Ectodermal cell (in vitro differentiated cells): ENCODE results near the gene LDLRAD1.
"Not testable (repeated sequence)": the region's sequence is repeated elsewhere in the genome, so short reads cannot be mapped to it uniquely, and the experiment has no call there.

Source experiments
- H3K27ac ChIP-seq: 2 replicates; pipeline ENCODE4 v1.7.0; 2013; ENCODE audit warnings: mild to moderate bottlenecking, low read depth, low read length; ENCODE audit not compliant: insufficient read depth, poor library complexity, severe bottlenecking
- H3K27me3 ChIP-seq: 2 replicates; pipeline ENCODE4 v1.7.0; 2013; ENCODE audit warnings: mild to moderate bottlenecking, low read length; ENCODE audit not compliant: insufficient read depth, control insufficient read depth, poor library complexity, severe bottlenecking
- H3K36me3 ChIP-seq: one replicate; pipeline ENCODE4 v1.7.0; 2013; ENCODE audit warnings: low read length; ENCODE audit not compliant: control insufficient read depth, insufficient read depth
- H3K4me1 ChIP-seq: one replicate; pipeline ENCODE4 v1.7.0; 2013; ENCODE audit warnings: low read length; ENCODE audit not compliant: control insufficient read depth, insufficient read depth
- H3K4me3 ChIP-seq: 2 replicates; pipeline ENCODE4 v1.7.0; 2013; ENCODE audit warnings: low read depth, low read length, control low read depth; ENCODE audit not compliant: insufficient read depth
- H3K9me3 ChIP-seq: 2 replicates; pipeline ENCODE4 v1.7.0; 2013; ENCODE audit warnings: mild to moderate bottlenecking, low read length, moderate library complexity; ENCODE audit not compliant: control insufficient read depth
- WGBS, 2 experiments: methylation state at CpG; one replicate each; pipeline ENCODE4 v1.1.7; 2013; ENCODE audit warnings: missing lambda C conversion rate in 2 of 2; 5-methylcytosine and 5-hydroxymethylcytosine counted together

Gene LDLRAD1

DNA sequence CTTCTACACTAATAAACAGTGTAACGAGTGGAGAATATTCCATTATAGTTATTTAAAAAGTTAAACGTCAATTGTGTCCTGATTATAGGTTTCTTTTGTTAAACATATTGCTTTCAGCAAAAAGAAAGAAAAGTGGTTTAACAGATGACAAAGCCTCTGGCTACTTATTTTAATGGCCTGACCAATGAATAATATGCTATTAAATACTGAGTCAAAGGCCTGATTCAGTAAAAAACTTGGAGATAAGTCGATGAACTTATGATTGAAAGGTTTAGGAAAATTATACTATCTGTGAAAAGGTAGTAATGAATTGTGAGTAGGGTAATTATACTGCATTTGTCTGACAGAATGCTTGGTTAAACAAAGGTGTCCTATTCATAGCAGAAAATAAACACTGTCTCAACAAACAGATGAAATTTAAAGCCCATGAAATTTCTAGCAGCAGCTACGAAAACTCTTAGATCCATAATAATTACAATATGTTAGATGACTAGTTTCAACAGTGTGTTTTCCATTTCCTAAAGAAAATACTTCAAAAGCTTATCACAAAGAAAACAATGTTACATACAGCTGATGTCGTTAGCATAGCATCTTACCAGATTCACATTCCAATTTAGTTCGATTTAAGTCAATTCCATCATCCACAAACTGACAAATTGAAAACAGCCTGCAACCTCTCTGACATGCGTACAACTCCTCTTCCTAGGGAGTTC lies 28.8 kb upstream of the LDLRAD1 start:
- H3K4me3 ChIP-seq, result no peak overlapping the region
- no peaks in the 10 kb centered on the region for H3K36me3 ChIP-seq
- WGBS, 2 experiments, result 96 to 97% methylated on average over 5 to 7 of the region's 7 CpGs
- no peak overlapping the region for H3K27ac ChIP-seq
- H3K4me1 ChIP-seq, result peaks cover 5% of the 10 kb centered on the region
- H3K27me3 ChIP-seq, result no peaks in the 10 kb centered on the region
- no peaks in the 10 kb centered on the region for H3K9me3 ChIP-seq

DNA sequence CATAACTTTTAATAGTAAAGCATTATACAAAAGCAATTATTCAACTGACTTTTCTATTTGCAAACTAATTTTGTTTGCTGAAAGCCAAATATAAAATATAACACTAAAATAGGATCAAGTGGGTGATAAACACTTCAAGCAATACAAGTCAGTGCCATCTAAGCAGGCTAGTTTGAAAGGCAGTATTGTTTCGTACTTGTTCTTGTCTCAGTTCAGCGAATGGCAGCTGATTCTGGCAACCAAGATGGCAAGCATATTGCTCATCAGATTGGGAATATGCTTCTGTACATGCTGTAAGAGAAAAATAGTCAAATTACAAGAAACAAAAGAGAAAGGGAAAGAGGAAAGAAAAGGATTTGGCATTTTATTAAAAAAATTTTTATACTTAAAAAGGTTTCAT lies 27.5 kb upstream of the LDLRAD1 start:
- Histone ChIP-seq H3K4me3 (no peak overlapping the region), H3K27me3 (no peaks in the 10 kb centered on the region), H3K36me3 (no peaks in the 10 kb centered on the region), H3K27ac (no peak overlapping the region), H3K9me3 (no peaks in the 10 kb centered on the region), H3K4me1 (no peaks in the 10 kb centered on the region)
- WGBS, 2 experiments, result 97 to 98% methylated on average over 2 of the region's 2 CpGs

DNA sequence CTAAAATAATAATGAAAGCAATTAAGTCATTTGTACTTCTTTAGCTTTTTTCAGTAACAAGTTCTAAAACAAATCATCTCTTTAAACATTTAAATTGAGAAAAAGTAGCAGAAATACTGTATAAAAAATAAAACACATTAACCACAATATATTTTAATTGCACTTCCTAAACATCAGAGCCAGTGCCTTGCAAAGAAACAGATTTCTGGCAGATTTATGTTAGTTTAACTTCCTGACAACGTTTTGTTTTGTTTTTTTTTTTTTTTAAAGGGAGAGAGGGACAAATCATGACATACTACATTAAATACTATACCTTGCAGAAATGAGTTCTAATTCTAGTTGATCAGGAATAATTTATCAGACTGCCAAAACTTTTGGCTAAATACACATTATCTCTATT lies 23.8 kb upstream of the LDLRAD1 start:
- Histone ChIP-seq H3K27me3 (no peaks in the 10 kb centered on the region), H3K4me3 (no peak overlapping the region), H3K4me1 (no peaks in the 10 kb centered on the region), H3K36me3 (peaks cover 4% of the 10 kb centered on the region), H3K27ac (no peak overlapping the region), H3K9me3 (no peaks in the 10 kb centered on the region)
- no CpG with 5 or more reads among the region's 1 CpG for WGBS, 2 experiments

DNA sequence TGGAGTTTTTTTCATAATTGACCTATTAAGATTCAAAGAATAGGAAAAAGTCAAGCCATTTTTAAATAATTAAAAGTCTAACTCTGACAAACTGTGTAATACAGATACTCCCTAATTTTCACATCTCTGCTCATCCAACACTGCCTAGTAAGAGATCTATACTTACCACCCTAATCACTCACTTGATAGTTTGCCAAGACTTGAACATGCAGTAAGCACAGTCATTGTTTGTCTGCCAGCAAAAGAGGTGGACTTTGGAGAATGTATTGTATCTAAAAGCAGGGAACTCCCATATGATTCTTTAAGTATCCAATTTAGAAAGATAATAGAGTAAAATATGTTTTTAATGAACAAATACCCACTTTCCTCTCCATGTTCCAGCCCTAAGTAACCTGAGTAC lies 19.5 kb upstream of the LDLRAD1 start:
- Histone ChIP-seq H3K9me3 (no peaks in the 10 kb centered on the region), H3K27me3 (no peaks in the 10 kb centered on the region), H3K27ac (no peak overlapping the region), H3K4me3 (no peak overlapping the region), H3K4me1 (no peaks in the 10 kb centered on the region), H3K36me3 (peaks cover 4% of the 10 kb centered on the region)

GRCh38 chr1:54028306-54029251 lies 10.6 kb upstream of the LDLRAD1 start:
- WGBS, 2 experiments, result 89 to 90% methylated on average over 3 of the region's 3 CpGs
- H3K27ac ChIP-seq, result no peak overlapping the region

GRCh38 chr1:54027848-54028247 lies 9.9 kb upstream of the LDLRAD1 start:
- 91 to 92% methylated on average over 5 of the region's 5 CpGs for WGBS, 2 experiments
- Histone ChIP-seq H3K4me3 (no peak overlapping the region), H3K27ac (no peak overlapping the region), H3K4me1 (no peaks in the 10 kb centered on the region), H3K9me3 (no peaks in the 10 kb centered on the region), H3K27me3 (no peaks in the 10 kb centered on the region), H3K36me3 (peaks cover 3% of the 10 kb centered on the region)

More at GRCh38 chr1:54028306-54029251, 10.6 kb upstream of the LDLRAD1 start:
- H3K27me3 ChIP-seq, result no peaks in the 10 kb centered on the region
- H3K9me3 ChIP-seq, result no peaks in the 10 kb centered on the region
- peaks cover 3% of the 10 kb centered on the region for H3K36me3 ChIP-seq
- H3K4me3 ChIP-seq, result no peak overlapping the region
- H3K4me1 ChIP-seq, result no peaks in the 10 kb centered on the region

DNA sequence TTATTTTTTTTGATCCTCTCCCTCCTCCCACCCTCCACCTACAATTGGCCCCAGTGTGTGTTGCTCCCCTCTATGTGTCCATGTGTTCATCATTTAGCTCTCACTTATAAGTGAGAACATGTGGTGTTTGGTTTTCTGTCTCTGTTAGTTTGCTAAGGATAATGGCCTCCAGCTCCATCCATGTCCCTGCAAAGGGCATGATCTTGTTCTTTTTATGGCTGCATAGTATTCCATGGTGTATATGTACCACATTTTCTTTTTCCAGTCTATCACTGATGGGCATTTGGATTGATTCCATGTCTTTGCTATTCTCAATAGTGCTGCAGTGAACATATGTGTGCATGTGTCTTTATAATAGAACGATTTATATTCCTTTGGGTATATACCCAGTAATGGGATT lies 6.8 kb upstream of the LDLRAD1 start:
- not testable (repeated sequence) for H3K4me3 ChIP-seq, H3K27me3 ChIP-seq, H3K36me3 ChIP-seq, H3K4me1 ChIP-seq, H3K27ac ChIP-seq, H3K9me3 ChIP-seq
- WGBS, 2 experiments, result 100% methylated on average over 1 of the region's 1 CpG

DNA sequence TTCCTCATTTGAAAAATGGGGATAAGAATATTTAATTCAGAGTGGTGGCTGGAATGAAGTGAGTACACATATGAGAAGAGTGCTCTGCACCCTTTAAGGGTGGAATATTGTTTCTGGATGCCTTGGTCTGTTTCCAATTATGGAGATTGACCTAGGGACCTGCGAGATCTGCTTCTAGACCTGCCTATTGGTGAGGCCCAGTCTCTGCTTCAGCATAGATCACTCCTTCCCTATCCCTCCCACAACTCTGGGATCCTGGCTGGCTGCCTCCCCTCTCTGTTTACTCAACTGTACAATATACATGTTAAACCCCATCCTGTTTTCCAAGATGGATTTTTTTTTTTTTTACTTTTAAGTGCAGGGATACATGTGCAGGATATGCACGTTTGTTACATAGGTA lies 6.4 kb upstream of the LDLRAD1 start:
- Histone ChIP-seq H3K4me1 (no peaks in the 10 kb centered on the region), H3K36me3 (no peaks in the 10 kb centered on the region), H3K27me3 (no peaks in the 10 kb centered on the region), H3K27ac (no peak overlapping the region), H3K9me3 (no peaks in the 10 kb centered on the region), H3K4me3 (no peak overlapping the region)
- 93 to 95% methylated on average over 1 of the region's 2 CpGs for WGBS, 2 experiments

DNA sequence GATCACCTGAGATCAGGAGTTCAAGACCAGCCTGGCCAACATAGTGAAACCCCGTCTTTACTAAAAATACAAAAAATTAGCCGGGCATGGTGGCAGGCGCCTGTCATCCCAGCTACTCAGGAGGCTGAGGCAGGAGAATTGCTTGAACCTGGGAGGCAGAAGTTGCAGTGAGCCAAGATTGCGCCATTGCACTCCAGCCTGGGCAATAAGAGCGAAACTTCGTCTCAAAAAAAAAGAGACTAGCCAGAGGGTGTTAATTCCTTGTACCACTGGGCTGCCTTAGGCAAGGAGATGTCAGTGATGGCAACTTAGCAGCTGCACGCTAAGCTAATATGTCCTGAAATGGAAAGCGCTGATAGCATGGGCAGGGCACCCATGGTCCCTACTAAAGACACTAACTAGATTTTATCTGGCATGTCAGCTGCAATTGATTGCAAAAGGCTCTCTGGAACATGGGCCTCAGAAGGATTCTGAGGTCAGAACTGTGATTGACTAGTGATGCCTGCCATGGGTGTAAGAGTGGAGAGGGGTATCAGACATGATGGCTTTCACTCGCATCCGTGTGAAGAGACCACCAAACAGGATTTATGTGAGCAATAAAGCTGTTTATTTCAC lies 1.7 kb upstream of the LDLRAD1 start:
- 92 to 93% methylated on average over 10 of the region's 10 CpGs for WGBS, 2 experiments
- not testable (repeated sequence) for H3K9me3 ChIP-seq, H3K27ac ChIP-seq

DNA sequence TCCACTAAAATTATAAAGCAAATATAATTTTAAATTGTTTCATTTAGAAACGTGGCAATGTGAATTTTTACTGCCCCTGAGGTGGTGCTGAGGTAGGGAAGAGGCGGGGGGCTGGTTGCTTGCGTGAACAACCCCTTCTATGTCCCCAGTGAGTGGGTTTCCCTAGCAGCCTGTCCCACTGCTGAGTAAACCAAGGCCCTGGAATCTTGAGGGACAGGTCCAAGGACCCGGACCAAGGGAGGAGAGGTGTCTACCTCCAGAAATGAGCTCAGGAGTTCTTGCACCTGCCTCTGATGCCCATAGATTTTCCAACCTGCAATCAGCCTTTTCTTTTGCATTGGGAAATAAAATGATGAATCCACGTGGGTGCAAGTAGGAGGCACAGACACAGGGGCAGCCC lies 649 bp upstream of the LDLRAD1 start:
- 87 to 94% methylated on average over 5 of the region's 5 CpGs for WGBS, 2 experiments
- no peaks in the 10 kb centered on the region for H3K27me3 ChIP-seq
- H3K4me3 ChIP-seq, result no peak overlapping the region
- H3K36me3 ChIP-seq, result no peaks in the 10 kb centered on the region
- no peak overlapping the region for H3K27ac ChIP-seq
- H3K9me3 ChIP-seq, result no peaks in the 10 kb centered on the region
- no peaks in the 10 kb centered on the region for H3K4me1 ChIP-seq

More for the DNA sequence above, 1.7 kb upstream of the LDLRAD1 start:
- H3K4me3 ChIP-seq, H3K36me3 ChIP-seq, H3K27me3 ChIP-seq, H3K4me1 ChIP-seq: not testable (repeated sequence)
